GM19023 (cell line): ENCODE data around the gene TUB.

Experiments
- ATAC-seq: cut with Tn5 transposase; IDR thresholded peaks from one replicate; pipeline ENCODE4 v1.9.1; 2021; ENCODE audit warnings: mild to moderate bottlenecking, moderate library complexity; ENCODE audit not compliant: unreplicated experiment

The TUB gene

GRCh38 chr11:8089791-8090510, 8.9 kb downstream of the TUB start:
- ATAC-seq: no peak

- no peak for ATAC-seq
These were observed 9.7 kb downstream of the TUB start for GRCh38 chr11:8090756-8091155.

- no peak for ATAC-seq
These were observed 10.7 kb downstream of the TUB start for GRCh38 chr11:8091721-8092120.

- ATAC-seq: peak; percentile 70
These were observed 11.8 kb downstream of the TUB start for GRCh38 chr11:8092587-8093424.

GRCh38 chr11:8093931-8094575, 13.0 kb downstream of the TUB start:
- ATAC-seq: no peak

- no peak for ATAC-seq
These were observed 13.6 kb downstream of the TUB start for GRCh38 chr11:8094656-8095055.

GRCh38 chr11:8095371-8095770, 14.4 kb downstream of the TUB start:
- no peak for ATAC-seq

- ATAC-seq: no peak
These were observed 15.0 kb downstream of the TUB start for GRCh38 chr11:8095806-8096522.

- no peak for ATAC-seq
These were observed 15.6 kb downstream of the TUB start for GRCh38 chr11:8096575-8096974.

GRCh38 chr11:8097062-8097461, 16.1 kb downstream of the TUB start:
- ATAC-seq: no peak

GRCh38 chr11:8097468-8097867, 16.5 kb downstream of the TUB start:
- ATAC-seq: no peak

GRCh38 chr11:8097926-8098325, 16.9 kb downstream of the TUB start:
- ATAC-seq: no peak

GRCh38 chr11:8098361-8098760, 17.4 kb downstream of the TUB start:
- no peak for ATAC-seq

GRCh38 chr11:8098879-8099278, 17.9 kb downstream of the TUB start:
- no peak for ATAC-seq

GRCh38 chr11:8099291-8099899, 18.4 kb downstream of the TUB start:
- no peak for ATAC-seq

GRCh38 chr11:8100158-8100557, 19.1 kb downstream of the TUB start:
- ATAC-seq: no peak

GRCh38 chr11:8100605-8101004, 19.6 kb downstream of the TUB start:
- no peak for ATAC-seq

GRCh38 chr11:8101421-8101820, 20.4 kb downstream of the TUB start:
- ATAC-seq: no peak

- no peak for ATAC-seq
These were observed 21.4 kb downstream of the TUB start for GRCh38 chr11:8102296-8102915.

- ATAC-seq: no peak
These were observed 22.0 kb downstream of the TUB start for GRCh38 chr11:8102965-8103364.
